Measurements from ENCODE around the gene SOX15. TPM values are rescaled to one million over a fixed set of nuclear protein-coding genes. Genes with fewer than 3 reads are reported as not detected.

Gene SOX15
- total and polyA plus RNA-seq, 8 donors: 0.18 to 1.0 (median 0.35) TPM; not detected in 3

DNA sequence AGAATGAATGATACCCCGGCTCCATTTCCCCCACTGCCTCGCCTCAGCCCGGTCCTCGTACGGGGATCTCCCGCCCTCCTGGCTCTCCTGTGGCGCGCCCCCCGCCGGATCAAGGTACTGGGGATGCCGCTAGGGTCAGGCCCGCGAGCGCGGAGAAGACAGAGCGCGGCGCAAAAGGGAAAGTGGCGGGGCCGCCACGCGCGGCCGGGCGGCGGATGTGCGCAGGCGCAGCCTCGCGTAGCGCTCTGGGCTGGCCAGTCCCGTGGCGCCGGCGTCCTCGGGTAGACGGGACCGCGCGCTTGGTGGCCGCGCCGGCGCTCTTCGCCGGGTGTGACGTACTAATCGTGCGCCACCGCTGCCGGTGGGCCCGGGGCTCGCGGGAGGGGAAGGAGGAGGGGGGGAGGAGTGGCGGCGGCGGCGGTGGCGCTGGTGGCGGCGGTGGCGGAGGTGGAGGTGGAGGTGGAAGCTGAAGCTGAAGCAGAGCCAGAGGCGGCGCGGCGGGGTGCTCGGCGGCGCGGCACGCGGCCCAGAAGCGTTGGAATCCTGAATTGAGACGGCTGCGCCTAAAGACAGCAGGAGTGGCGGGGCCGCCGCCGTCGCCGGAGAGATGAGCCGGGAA is 28.2 kb downstream of the SOX15 start, which contains the start of gene SENP3:
Gene SENP3, plus strand, starts transcription at position 331 of the 619 bp plus-strand sequence. CDS start 1,158 bp downstream, outside the sequence.
- DNase-seq (peak; percentile 86 to 97 (median 91)), FAIRE-seq (no peak), ATAC-seq (peak; percentile 64 to 82 (median 79))
- no peaks in the 10 kb centered on the region for H3K9me3 ChIP-seq
- peak within 1 kb of the TSS; percentile 80 to 97 (median 92) for H3K4me3 ChIP-seq
- TF ChIP-seq, protein P1, sequence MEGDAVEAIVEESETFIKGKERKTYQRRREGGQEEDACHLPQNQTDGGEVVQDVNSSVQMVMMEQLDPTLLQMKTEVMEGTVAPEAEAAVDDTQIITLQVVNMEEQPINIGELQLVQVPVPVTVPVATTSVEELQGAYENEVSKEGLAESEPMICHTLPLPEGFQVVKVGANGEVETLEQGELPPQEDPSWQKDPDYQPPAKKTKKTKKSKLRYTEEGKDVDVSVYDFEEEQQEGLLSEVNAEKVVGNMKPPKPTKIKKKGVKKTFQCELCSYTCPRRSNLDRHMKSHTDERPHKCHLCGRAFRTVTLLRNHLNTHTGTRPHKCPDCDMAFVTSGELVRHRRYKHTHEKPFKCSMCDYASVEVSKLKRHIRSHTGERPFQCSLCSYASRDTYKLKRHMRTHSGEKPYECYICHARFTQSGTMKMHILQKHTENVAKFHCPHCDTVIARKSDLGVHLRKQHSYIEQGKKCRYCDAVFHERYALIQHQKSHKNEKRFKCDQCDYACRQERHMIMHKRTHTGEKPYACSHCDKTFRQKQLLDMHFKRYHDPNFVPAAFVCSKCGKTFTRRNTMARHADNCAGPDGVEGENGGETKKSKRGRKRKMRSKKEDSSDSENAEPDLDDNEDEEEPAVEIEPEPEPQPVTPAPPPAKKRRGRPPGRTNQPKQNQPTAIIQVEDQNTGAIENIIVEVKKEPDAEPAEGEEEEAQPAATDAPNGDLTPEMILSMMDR (IDR thresholded peaks at IDR 0.05): no peak
- WGBS, 2 donors: 0 to 1% methylated on average over 41 to 82 of the region's 82 CpGs
- H3K27ac ChIP-seq: peak within 1 kb of the TSS; percentile 79 to 94 (median 88)
- intact Hi-C loops (cut with DNase I): loop anchor here in 1 of 3 donors (5.0 kb wide), 1 partner anchor 49 kb away; no protein-coding TSS in a partner anchor
- H3K4me1 ChIP-seq: peaks cover 25 to 43% (median 30%) of the 10 kb centered on the region in 3 donors
- H3K36me3 ChIP-seq: peaks cover 0 to 6% (median 4%) of the 10 kb centered on the region in 3 donors
- no peaks in the 10 kb centered on the region for H3K27me3 ChIP-seq

DNA sequence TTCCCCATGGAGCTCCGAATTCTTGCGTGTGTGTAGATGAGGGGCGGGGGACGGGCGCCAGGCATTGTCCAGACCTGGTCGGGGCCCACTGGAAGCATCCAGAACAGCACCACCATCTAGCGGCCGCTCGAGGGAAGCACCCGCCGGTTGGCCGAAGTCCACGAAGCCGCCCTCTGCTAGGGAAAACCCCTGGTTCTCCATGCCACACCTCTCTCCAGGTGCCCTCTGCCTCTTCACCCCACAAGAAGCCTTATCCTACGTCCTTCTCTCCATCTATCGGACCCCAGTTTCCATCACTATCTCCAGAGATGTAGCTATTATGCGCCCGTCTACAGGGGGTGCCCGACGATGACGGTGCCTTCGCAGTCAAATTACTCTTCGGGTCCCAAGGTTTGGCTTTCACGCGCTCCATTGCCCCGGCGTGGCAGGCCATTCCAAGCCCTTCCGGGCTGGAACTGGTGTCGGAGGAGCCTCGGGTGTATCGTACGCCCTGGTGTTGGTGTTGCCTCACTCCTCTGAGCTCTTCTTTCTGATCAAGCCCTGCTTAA is 28.8 kb downstream of the SOX15 start:
- TF ChIP-seq, protein P1 (IDR thresholded peaks at IDR 0.05): peak; percentile 62 to 80 (median 64)
- ATAC-seq: peak; percentile 78 to 85 (median 80)
- intact Hi-C loops (cut with DNase I): loop anchor here in 1 of 3 donors (5.0 kb wide), 1 partner anchor 49 kb away; no protein-coding TSS in a partner anchor
- H3K36me3 ChIP-seq: peaks cover 0 to 6% (median 4%) of the 10 kb centered on the region in 3 donors
- peak overlapping the region; percentile 79 to 94 (median 88) for H3K27ac ChIP-seq
- H3K4me3 ChIP-seq: peak overlapping the region; percentile 80 to 97 (median 92)
- WGBS, 2 donors: 0 to 1% methylated on average over 32 of the region's 32 CpGs
- H3K4me1 ChIP-seq: peaks cover 25 to 43% (median 30%) of the 10 kb centered on the region in 3 donors
- no peak for FAIRE-seq
- H3K27me3 ChIP-seq: no peaks in the 10 kb centered on the region
- peak; percentile 91 to 97 (median 95) for DNase-seq
- no peaks in the 10 kb centered on the region for H3K9me3 ChIP-seq

GRCh38 chr17:7560172-7561027 is 29.5 kb downstream of the SOX15 start:
- Histone ChIP-seq H3K9me3 (no peaks in the 10 kb centered on the region), H3K27me3 (no peaks in the 10 kb centered on the region), H3K36me3 (peaks cover 0 to 3% (median 2%) of the 10 kb centered on the region in 3 donors), H3K4me1 (peaks cover 25 to 43% (median 30%) of the 10 kb centered on the region in 3 donors), H3K27ac (peak overlapping the region; percentile 22 to 94 (median 86)), H3K4me3 (peak overlapping the region in 2 of 4 donors; percentile 80 to 97)
- ATAC-seq: peak; percentile 54 to 66 (median 58)
- WGBS, 2 donors: 16 to 19% methylated on average over 22 of the region's 22 CpGs
- intact Hi-C loops (cut with DNase I): loop anchor here in 1 of 3 donors (5.0 kb wide), 1 partner anchor 48 kb away; no protein-coding TSS in a partner anchor
- no peak for FAIRE-seq
- TF ChIP-seq, protein P1 (IDR thresholded peaks at IDR 0.05): peak; percentile 45 to 66 (median 52)
- DNase-seq: peak in 5 of 6 donors; percentile 73 to 86 (median 81)

GRCh38 chr17:7559320-7560171 is 30.3 kb downstream of the SOX15 start:
- Histone ChIP-seq H3K36me3 (no peaks in the 10 kb centered on the region), H3K27me3 (no peaks in the 10 kb centered on the region), H3K4me1 (peaks cover 25 to 43% (median 30%) of the 10 kb centered on the region in 3 donors), H3K9me3 (no peaks in the 10 kb centered on the region), H3K27ac (peak overlapping the region; percentile 80 to 94 (median 90)), H3K4me3 (peak overlapping the region; percentile 10 to 97 (median 53))
- intact Hi-C loops (cut with DNase I): loop anchor here in 2 of 3 donors (5.0 to 10.0 kb wide), 2 partner anchors 47 to 205 kb away; partner anchors contain the start of genes KCTD11 (in 1 of the 2) and TMEM95 (in 1 of the 2)
- DNase-seq (peak in 5 of 6 donors; percentile 52 to 75 (median 62)), FAIRE-seq (no peak), ATAC-seq (no peak)
- TF ChIP-seq, protein P1 (IDR thresholded peaks at IDR 0.05): no peak
- whole genome bisulfite sequencing, 2 donors: 17 to 21% methylated on average over 18 of the region's 18 CpGs

Measured in pancreas (tissue), 10 donors.